HG02798 (cell line): ENCODE measurements around the gene THNSL1.
"Not testable (repeated sequence)": the region's sequence is repeated elsewhere in the genome, so short reads cannot be mapped to it uniquely, and the experiment has no call there.

Experiments
- ATAC-seq: cut with Tn5 transposase; IDR thresholded peaks from one replicate; pipeline ENCODE4 v1.9.1; 2021; ENCODE audit warnings: mild to moderate bottlenecking; ENCODE audit not compliant: unreplicated experiment, poor library complexity

THNSL1 gene, protein sequence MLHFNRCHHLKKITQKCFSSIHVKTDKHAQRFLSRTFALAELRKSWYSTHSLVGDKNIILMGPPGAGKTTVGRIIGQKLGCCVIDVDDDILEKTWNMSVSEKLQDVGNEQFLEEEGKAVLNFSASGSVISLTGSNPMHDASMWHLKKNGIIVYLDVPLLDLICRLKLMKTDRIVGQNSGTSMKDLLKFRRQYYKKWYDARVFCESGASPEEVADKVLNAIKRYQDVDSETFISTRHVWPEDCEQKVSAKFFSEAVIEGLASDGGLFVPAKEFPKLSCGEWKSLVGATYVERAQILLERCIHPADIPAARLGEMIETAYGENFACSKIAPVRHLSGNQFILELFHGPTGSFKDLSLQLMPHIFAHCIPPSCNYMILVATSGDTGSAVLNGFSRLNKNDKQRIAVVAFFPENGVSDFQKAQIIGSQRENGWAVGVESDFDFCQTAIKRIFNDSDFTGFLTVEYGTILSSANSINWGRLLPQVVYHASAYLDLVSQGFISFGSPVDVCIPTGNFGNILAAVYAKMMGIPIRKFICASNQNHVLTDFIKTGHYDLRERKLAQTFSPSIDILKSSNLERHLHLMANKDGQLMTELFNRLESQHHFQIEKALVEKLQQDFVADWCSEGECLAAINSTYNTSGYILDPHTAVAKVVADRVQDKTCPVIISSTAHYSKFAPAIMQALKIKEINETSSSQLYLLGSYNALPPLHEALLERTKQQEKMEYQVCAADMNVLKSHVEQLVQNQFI

DNA sequence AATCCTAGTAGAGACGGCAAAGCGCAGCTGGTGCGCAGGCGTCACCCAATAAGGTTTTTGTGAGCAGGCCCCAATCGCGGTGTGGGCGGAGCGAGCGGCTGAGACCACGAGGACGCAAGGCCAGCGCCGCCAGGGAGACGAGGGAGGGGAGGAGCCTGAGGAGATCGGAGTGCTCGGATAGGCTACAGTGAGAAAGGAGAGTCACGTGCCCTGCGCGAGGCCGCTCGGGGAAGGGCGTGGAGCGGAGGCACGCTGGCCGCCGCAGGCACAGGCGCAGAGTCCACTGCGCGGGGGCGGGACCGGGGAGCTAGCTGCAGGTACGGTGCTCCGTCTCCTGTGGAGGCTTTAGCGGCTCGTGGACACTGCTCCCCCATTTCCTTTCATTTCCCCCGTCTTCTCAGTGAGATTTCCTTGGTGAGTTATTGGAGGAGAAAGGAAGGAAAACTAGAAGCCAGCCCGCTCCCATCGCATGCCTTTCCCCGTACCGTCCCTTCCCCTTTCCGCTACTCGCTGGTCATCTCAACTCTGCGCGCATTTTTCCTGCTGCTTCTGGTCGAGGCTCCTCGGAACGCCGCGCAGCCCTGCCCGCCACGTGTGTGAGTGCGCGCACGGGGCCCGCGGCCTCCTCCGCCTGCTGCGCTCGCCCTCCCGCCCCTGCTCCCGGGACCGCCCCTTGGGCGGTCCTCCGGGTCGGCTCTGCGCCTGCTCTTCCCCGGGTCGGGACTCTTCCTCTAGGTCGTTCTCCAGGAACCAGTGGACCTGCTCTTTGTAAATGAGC lies at the start of gene THNSL1:
TSS of gene THNSL1 (plus strand) at position 237 of the 778 bp plus-strand sequence. CDS start 6,612 bp downstream, outside the sequence.
- peak; percentile 99 for ATAC-seq

DNA sequence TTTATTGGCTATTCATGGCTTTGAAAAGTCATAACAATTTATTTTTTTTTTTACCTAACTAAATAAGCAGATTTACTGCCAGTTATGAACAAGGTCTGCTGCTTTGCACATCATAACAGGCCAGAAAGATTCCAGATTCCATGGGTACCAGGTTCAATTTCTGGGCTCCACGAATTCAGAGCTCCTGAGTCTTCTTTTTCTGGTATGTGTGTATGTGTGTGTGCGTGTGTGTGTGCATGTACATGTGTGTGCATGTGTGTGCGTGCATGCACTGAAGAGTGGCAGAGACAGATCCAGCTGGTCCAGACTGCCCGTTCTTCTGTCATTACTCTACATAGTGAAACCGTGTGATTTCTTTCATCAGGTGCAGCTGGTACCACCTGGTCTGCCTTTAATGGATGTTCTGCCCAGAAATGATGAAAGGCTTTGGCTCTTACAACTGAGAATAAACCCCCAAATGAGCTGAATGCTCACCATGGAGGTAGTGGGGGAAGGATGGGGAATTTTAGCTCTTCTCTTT lies 49.4 kb upstream of the THNSL1 start:
- no peak for ATAC-seq

GRCh38 chr10:24968349-24968748 lies 48.1 kb upstream of the THNSL1 start:
- ATAC-seq: no peak

GRCh38 chr10:24968951-24969350 lies 47.5 kb upstream of the THNSL1 start:
- ATAC-seq: not testable (repeated sequence)

DNA sequence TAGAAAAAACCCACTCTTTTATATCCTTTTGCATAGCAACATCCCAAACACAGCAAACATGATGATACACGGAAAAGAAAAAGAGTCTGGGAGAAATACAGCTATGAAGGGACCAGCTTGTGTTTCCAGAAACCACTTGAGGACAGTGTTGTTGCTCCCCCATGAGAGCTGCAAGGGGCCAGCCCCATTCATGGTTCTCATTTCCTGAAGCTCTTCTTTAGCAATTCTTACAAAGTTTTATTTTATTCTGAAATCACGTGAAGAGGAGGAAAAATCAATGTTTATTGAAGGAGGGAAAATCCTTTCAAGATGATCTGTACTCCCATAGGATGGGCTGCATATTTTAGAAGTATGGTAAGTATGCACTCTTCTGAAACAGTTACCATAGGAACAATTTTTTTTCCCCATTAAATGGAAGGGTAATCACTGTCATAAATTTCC lies 46.6 kb upstream of the THNSL1 start:
- ATAC-seq: no peak

DNA sequence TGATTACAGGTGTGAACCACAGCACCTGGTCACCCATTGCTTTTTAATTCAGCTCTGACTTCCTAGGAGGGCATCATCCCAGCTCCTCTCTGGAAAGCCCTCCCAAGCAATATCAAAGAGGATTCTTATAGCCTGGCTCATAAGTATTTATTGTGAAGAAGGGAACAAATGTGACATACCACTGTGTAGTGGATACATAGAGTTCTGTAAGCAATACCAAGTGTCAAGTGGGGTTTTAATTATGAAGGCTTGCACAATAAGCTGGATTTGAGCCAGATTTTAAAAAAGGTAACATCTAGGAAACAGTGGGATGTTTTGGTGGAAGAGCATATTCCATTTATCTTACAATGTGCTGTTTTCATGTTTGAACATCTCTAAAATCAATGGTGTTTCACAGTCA lies 45.0 kb upstream of the THNSL1 start:
- no peak for ATAC-seq

DNA sequence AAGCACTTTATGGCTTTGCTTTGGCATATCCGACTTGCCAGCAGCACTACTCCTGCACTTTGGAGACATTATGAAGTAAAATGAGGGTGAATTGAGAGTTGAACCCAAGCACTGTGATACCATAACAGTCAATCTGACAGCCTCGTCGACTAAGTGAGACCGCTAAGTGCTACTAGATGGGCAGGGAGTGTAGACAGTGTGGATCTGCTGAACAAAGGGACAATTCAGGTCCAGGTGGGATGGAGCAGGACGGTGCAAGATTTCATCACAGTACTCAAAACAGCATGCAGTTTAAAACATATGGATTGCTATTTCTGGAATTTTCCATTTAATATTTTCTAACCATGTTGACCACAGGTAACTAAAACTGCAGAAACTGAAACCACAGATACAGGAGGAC lies 43.2 kb upstream of the THNSL1 start:
- ATAC-seq: no peak

GRCh38 chr10:24974976-24975375 lies 41.4 kb upstream of the THNSL1 start:
- no peak for ATAC-seq

- ATAC-seq: no peak
Measured at GRCh38 chr10:24979685-24980084, 36.7 kb upstream of the THNSL1 start.

DNA sequence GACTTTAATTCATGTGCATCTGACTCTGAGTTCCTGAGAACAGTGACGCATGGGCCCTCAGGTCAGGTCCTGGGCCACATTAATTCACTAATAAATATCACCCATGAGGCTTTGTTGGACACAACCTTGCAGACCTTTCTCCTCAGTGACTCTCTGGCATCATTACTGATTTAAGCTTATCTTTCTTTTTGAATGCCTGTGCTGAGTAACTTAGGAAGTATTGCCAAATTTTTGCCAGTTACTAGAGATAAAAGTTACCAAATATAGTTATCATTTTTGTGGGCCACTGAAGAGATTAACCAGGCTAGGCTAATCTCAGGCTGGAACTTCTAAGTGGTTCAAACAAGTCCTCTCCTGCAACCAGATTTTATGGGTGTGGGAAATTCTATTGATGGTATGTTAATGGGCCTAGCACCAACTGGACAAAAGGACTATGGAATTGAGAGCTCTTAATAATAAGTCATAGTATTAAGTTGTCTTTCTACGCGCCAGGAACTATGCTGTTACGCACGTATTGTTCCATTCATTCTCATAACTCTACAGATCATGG lies 35.2 kb upstream of the THNSL1 start:
- ATAC-seq: no peak

DNA sequence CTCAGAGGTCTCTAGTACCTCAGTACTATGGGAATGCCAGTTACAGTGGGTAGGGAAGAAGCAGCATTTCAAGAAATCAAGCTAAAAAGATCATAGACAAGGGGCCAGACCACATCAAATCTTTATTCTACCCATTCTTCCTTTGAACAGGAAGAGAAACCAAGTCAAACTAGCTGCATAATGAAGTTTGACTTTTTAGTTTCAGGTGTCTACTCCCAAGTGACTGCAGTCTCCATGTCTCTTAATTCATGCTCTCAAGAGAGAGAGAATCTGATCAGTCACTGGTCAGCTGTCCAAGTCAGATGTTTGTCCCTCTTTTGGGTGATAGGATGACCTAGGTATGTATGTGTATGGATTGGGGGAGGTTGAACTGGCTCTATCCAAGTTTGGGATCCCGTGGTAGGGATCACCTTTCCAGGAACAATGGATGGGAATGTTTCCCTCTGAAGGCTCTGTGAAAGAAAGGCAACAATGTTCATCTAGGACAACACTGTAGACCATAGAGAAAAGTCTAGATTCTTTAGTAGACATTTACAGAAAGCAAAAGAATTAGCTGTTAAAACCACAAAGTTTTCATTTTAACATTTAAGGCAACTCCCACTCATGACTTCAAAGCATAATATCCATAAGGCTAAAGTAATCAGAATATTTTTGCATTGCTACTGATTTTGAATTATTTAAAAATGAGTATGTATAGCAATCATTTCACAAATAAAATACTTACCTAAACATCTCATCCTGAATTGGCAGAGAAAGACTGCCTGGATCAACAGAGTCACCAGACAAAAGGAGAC lies 33.9 kb upstream of the THNSL1 start:
- peak; percentile 64 for ATAC-seq

- no peak for ATAC-seq
Measured at GRCh38 chr10:24983130-24983529, 33.3 kb upstream of the THNSL1 start.

GRCh38 chr10:24983946-24984345 lies 32.5 kb upstream of the THNSL1 start:
- no peak for ATAC-seq

DNA sequence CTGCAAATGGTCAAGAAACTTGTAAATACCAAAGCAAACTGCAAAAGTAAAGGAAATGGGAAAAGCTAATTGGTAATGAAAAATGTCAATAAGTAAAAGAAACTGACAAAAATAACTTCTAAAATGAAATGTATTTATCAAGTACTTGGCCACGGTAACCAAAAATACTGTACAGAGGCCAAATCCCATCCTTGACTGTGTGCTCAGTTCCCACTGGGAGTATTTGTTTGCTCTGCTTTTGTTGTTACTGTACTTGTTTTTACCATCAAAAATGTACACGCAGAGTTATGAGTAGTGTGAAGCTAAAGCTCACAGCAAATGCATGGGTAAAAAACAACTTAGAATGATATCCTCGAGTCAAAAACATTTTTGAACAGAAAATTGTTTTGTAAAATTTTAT lies 31.5 kb upstream of the THNSL1 start:
- no peak for ATAC-seq

- no peak for ATAC-seq
Measured at GRCh38 chr10:24988831-24989640, 27.4 kb upstream of the THNSL1 start.

GRCh38 chr10:24989867-24990266 lies 26.5 kb upstream of the THNSL1 start:
- ATAC-seq: no peak

DNA sequence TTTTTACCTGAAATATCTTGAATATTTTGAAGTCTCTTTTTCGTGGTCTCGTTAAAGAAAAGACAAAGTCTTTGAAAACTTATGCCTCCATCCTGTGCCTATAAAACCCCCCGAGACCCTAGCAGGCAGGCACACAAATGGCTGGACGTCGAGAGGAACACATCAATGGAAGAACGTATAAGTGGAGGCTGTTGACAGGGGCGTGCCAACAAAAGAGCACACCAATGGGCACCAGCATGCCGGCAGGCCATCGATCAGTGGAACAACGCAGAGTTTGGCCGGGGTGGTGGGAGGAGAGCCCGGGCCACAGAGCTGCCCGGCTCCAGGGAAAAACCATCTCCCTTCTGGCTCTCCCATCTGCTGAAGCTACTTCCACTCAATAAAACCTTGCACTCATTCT lies 25.1 kb upstream of the THNSL1 start:
- ATAC-seq: no peak

- no peak for ATAC-seq
Measured at GRCh38 chr10:24992512-24993133, 23.8 kb upstream of the THNSL1 start.
